CD14-positive monocyte (primary cell): ENCODE data around the gene KRT35. TPM values are rescaled to one million over a fixed set of nuclear protein-coding genes. Genes with fewer than 3 reads are reported as not detected.

Experiments
- DNase-seq, 3 donors: peaks; one replicate each; pipeline ENCODE4 v3.0.0-alpha.2; 2011 to 2022
- H2AFZ ChIP-seq: 2 replicates; pipeline ENCODE4 v1.6.0; 2012; ENCODE audit warnings: mild to moderate bottlenecking, low read depth, low read length, inconsistent platforms; ENCODE audit not compliant: insufficient read depth, poor library complexity, severe bottlenecking
- H3K27ac ChIP-seq, 2 donors: 1 replicate in 1 of 2; 2 replicates in 1 of 2; pipeline ENCODE4 v1.5.1; 2012 to 2013; ENCODE audit warnings: low read length in 2 of 2, control low read depth in 1 of 2, inconsistent platforms in 1 of 2, low read depth in 1 of 2, mild to moderate bottlenecking in 1 of 2
- H3K27me3 ChIP-seq, 2 donors: one replicate each; pipeline versions ENCODE4 v1.6.0 to v1.6.1; 2011 to 2013; ENCODE audit warnings: low read length in 2 of 2; ENCODE audit not compliant: control insufficient read depth in 2 of 2, insufficient read depth in 2 of 2
- H3K36me3 ChIP-seq, 2 donors: replicated peaks in 1 of 2; 1 replicate in 1 of 2; 2 replicates in 1 of 2; pipeline versions ENCODE4 v1.5.1 to v1.6.1; 2012 to 2013; ENCODE audit warnings: low read length in 2 of 2, control low read depth in 1 of 2, inconsistent platforms in 1 of 2, mild to moderate bottlenecking in 1 of 2; ENCODE audit not compliant: insufficient read depth in 2 of 2, control insufficient read depth in 1 of 2
- H3K4me1 ChIP-seq, 2 donors: 1 replicate in 1 of 2; 2 replicates in 1 of 2; pipeline versions ENCODE4 v1.5.1 to v1.6.1; 2012 to 2013; ENCODE audit warnings: low read length in 2 of 2, control low read depth in 1 of 2, inconsistent platforms in 1 of 2, mild to moderate bottlenecking in 1 of 2, moderate library complexity in 1 of 2; ENCODE audit not compliant: insufficient read depth in 2 of 2, control insufficient read depth in 1 of 2
- H3K4me2 ChIP-seq: replicated peaks from 2 replicates; pipeline ENCODE3; 2012; ENCODE audit warnings: low read length, moderate library complexity, mild to moderate bottlenecking; ENCODE audit not compliant: poor library complexity, severe bottlenecking; ENCODE audit errors: extremely low read depth
- H3K4me3 ChIP-seq, 3 experiments: fragments of 200-600 bp in 1 of 3; sonication (generic) in 1 of 3; replicated peaks in 1 of 3; 1 replicate in 2 of 3; 2 replicates in 1 of 3; pipeline ENCODE4 v1.5.1; 2011 to 2013; ENCODE audit warnings: low read length in 3 of 3, mild to moderate bottlenecking in 3 of 3, control low read depth in 2 of 3, low read depth in 2 of 3, inconsistent platforms in 1 of 3, moderate library complexity in 1 of 3
- H3K79me2 ChIP-seq: 2 replicates; pipeline ENCODE4 v1.6.0; 2012; ENCODE audit warnings: mild to moderate bottlenecking, control low read depth, inconsistent platforms, low read length, moderate library complexity; ENCODE audit not compliant: insufficient read depth
- H3K9ac ChIP-seq: 2 replicates; pipeline ENCODE4 v1.6.0; 2017; ENCODE audit warnings: low read length, mild to moderate bottlenecking; ENCODE audit not compliant: insufficient read depth, poor library complexity, severe bottlenecking
- H3K9me3 ChIP-seq, 2 donors: replicated peaks in 1 of 2; 1 replicate in 1 of 2; 2 replicates in 1 of 2; pipeline versions ENCODE4 v1.5.1 to v1.6.1; 2012 to 2013; ENCODE audit warnings: low read length in 2 of 2, control low read depth in 1 of 2; ENCODE audit not compliant: control insufficient read depth in 1 of 2, insufficient read depth in 1 of 2
- H4K20me1 ChIP-seq: 2 replicates; pipeline ENCODE4 v1.6.0; 2012; ENCODE audit warnings: mild to moderate bottlenecking, low read length, control low read depth, moderate library complexity; ENCODE audit not compliant: insufficient read depth
- H3K27ac Mint-ChIP-seq, 7 donors: one replicate each; pipeline ENCODE4 v1.8.0; 2020; ENCODE audit warnings: mild to moderate bottlenecking in 7 of 7, mixed read lengths in 7 of 7, moderate library complexity in 6 of 7, inconsistent platforms in 2 of 7
- H3K27me3 Mint-ChIP-seq, 3 donors: one replicate each; pipeline ENCODE4 v1.8.0; 2021 to 2022; ENCODE audit warnings: low read depth in 3 of 3, mild to moderate bottlenecking in 3 of 3, mixed read lengths in 3 of 3, moderate library complexity in 3 of 3, inconsistent platforms in 1 of 3
- H3K36me3 Mint-ChIP-seq, 2 donors: one replicate each; pipeline ENCODE4 v1.8.0; 2020; ENCODE audit warnings: mixed read lengths in 2 of 2, inconsistent platforms in 1 of 2, mild to moderate bottlenecking in 1 of 2
- H3K4me1 Mint-ChIP-seq: one replicate; pipeline ENCODE4 v1.8.0; 2020; ENCODE audit warnings: mild to moderate bottlenecking, mixed read lengths
- H3K4me3 Mint-ChIP-seq, 2 donors: one replicate each; pipeline ENCODE4 v1.8.0; 2020; ENCODE audit warnings: mild to moderate bottlenecking in 2 of 2, mixed read lengths in 2 of 2, moderate library complexity in 1 of 2
- H3K9me3 Mint-ChIP-seq, 7 donors: one replicate each; pipeline ENCODE4 v1.8.0; 2020 to 2022; ENCODE audit warnings: mixed read lengths in 7 of 7, mild to moderate bottlenecking in 6 of 7, moderate library complexity in 6 of 7, inconsistent platforms in 2 of 7
- WGBS: methylation state at CpG from one replicate; pipeline ENCODE4 v1.1.5; 2013; ENCODE audit warnings: missing lambda C conversion rate; ENCODE audit not compliant: insufficient coverage; 5-methylcytosine and 5-hydroxymethylcytosine counted together
- intact Hi-C, 2 donors: fragments of 100-400 bp; cut with micrococcal nuclease; formaldehyde crosslinking; loops; one replicate each; pipeline versions ENCODE4 v1.15.0 to v1.15.1; 2023
- polyA plus RNA-seq, 3 donors: library from polyadenylated mRNA; depleted of rRNA in 1 of 3; unstranded in 2 of 3; stranded (reverse) in 1 of 3; fragments of 300-500 nt in 2 of 3; fragments of >200 nt in 1 of 3; fragmentation: Illumina TruSeq in 2 of 3; gene quantifications; 1 replicate in 2 of 3; 2 replicates in 1 of 3; pipeline ENCODE4 v1.2.3, GENCODE V29; 2012 to 2021
- TF ChIP-seq, protein P1 (sequence below): fragments of 200-600 bp; IDR thresholded peaks from one replicate; pipeline ENCODE4 v1.8.0; 2022; ENCODE audit warnings: antibody characterized with exemption, mild to moderate bottlenecking

The KRT35 gene
- polyA plus RNA-seq, 3 donors = not detected

GRCh38 chr17:41494524-41494923 is 13.6 kb upstream of the KRT35 start:
- TF ChIP-seq, protein P1, sequence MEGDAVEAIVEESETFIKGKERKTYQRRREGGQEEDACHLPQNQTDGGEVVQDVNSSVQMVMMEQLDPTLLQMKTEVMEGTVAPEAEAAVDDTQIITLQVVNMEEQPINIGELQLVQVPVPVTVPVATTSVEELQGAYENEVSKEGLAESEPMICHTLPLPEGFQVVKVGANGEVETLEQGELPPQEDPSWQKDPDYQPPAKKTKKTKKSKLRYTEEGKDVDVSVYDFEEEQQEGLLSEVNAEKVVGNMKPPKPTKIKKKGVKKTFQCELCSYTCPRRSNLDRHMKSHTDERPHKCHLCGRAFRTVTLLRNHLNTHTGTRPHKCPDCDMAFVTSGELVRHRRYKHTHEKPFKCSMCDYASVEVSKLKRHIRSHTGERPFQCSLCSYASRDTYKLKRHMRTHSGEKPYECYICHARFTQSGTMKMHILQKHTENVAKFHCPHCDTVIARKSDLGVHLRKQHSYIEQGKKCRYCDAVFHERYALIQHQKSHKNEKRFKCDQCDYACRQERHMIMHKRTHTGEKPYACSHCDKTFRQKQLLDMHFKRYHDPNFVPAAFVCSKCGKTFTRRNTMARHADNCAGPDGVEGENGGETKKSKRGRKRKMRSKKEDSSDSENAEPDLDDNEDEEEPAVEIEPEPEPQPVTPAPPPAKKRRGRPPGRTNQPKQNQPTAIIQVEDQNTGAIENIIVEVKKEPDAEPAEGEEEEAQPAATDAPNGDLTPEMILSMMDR = no peak
- Histone ChIP-seq H3K4me2 (no peak overlapping the region), H3K27me3 (no peaks in the 10 kb centered on the region), H3K27ac (no peak overlapping the region), H3K9me3 (no peaks in the 10 kb centered on the region), H2AFZ (no peak overlapping the region), H4K20me1 (no peaks in the 10 kb centered on the region), H3K4me1 (peaks cover 73 to 78% of the 10 kb centered on the region in 2 donors), H3K9ac (no peak overlapping the region), H3K4me3 (no peak overlapping the region), H3K79me2 (no peaks in the 10 kb centered on the region), H3K36me3 (no peaks in the 10 kb centered on the region)
- intact Hi-C loops = loop anchor here (5.0 to 10.0 kb wide), 2 partner anchors 53 to 170 kb away; no protein-coding TSS in a partner anchor
- peak overlapping the region in 4 of 7 donors; percentile 1 to 89 (median 26) for H3K27ac Mint-ChIP-seq
- H3K27me3 Mint-ChIP-seq = peaks cover 2 to 3% (median 3%) of the 10 kb centered on the region in 3 donors
- peaks cover 0 to 2% of the 10 kb centered on the region in 2 donors for H3K36me3 Mint-ChIP-seq
- no peak overlapping the region for H3K4me3 Mint-ChIP-seq
- no peak for DNase-seq
- H3K9me3 Mint-ChIP-seq = peaks cover 0 to 5% (median 0%) of the 10 kb centered on the region in 7 donors
- 73% methylated on average over 1 of the region's 2 CpGs for WGBS
- H3K4me1 Mint-ChIP-seq = peaks cover 79% of the 10 kb centered on the region

DNA sequence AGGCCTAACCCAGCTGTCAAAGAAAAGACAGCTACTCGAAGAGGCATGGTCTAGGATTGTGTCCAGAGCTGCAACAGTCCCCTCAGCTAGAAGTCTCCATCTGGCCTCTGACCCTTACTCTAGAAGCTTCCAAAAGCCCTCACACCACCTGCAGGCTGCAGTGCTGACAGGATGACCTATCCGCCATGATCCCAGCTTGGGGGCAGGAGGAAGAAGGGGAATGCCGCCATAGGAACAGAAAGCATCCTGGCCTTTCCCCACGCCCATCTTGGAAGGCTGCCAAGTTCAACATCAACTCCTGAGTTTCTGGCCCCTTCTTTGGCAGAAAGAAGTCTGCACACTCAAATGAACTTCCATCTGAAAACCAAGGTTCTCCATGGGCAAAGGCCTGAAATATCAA is 11.8 kb upstream of the KRT35 start:
- Histone ChIP-seq H3K27ac (peak overlapping the region; percentile 83), H3K79me2 (no peaks in the 10 kb centered on the region), H3K27me3 (no peaks in the 10 kb centered on the region), H3K4me2 (peak overlapping the region; percentile 38), H3K9ac (peak overlapping the region; percentile 10), H3K4me3 (peak overlapping the region in 1 of 3 experiments; percentile 43), H3K36me3 (no peaks in the 10 kb centered on the region), H3K4me1 (peaks cover 62 to 71% of the 10 kb centered on the region in 2 donors), H2AFZ (no peak overlapping the region), H3K9me3 (no peaks in the 10 kb centered on the region), H4K20me1 (no peaks in the 10 kb centered on the region)
- Mint-ChIP-seq H3K27me3 (peaks cover 0 to 2% (median 0%) of the 10 kb centered on the region in 3 donors), H3K27ac (peak overlapping the region; percentile 87 to 96 (median 91)), H3K36me3 (peaks cover 0 to 2% of the 10 kb centered on the region in 2 donors), H3K4me3 (peak overlapping the region; percentile 35 to 37), H3K4me1 (peaks cover 68% of the 10 kb centered on the region), H3K9me3 (peaks cover 0 to 5% (median 0%) of the 10 kb centered on the region in 7 donors)
- 21% methylated on average over 2 of the region's 4 CpGs for WGBS
- DNase-seq = peak in 2 of 3 donors; percentile 13 to 47
- intact Hi-C loops = loop anchor here (5.0 to 10.0 kb wide), 2 partner anchors 55 to 172 kb away; no protein-coding TSS in a partner anchor
- TF ChIP-seq, protein P1 = no peak
